ENCODE measurements around the gene PRKCD.

DNA sequence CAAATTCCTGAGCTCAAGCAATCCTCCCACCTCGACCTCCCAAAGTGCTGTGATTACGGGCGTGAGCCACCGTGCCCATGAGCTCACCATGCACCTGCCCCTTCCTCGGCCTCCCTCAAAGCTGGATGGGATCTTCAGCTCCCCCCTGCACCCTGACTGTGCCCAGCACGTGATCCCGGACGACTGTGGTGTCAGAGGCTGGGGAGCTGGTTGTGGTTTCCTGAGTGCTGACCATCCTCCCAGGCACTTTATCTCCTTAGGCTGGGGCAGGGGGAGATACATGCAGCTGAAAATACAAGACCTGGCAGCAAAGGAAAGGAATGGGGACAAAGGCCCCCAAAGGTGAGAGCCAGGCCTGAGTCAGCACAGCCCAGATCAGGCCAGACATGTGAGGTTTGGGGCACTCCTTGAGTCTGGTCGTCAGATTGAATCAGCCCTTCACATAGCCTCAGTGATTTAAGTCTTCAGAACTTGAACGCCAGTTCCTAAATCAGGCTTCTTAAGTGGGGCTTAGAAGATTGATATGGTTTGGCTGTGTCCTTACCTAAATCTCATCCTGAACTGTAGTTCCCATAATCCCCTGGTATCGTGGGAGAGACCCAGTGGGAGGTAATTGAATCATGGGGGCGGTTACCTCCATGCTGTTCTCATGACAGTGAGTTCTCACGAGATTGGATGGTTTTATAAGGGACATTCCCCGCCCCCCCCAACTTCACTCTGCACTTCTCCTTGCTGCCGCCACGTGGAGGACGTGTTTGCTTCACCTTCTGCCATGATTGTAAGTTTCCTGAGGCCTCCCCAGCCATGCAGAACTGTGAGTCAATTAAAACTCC, 35.8 kb downstream of the PRKCD start:
- TF ChIP-seq, protein P1, sequence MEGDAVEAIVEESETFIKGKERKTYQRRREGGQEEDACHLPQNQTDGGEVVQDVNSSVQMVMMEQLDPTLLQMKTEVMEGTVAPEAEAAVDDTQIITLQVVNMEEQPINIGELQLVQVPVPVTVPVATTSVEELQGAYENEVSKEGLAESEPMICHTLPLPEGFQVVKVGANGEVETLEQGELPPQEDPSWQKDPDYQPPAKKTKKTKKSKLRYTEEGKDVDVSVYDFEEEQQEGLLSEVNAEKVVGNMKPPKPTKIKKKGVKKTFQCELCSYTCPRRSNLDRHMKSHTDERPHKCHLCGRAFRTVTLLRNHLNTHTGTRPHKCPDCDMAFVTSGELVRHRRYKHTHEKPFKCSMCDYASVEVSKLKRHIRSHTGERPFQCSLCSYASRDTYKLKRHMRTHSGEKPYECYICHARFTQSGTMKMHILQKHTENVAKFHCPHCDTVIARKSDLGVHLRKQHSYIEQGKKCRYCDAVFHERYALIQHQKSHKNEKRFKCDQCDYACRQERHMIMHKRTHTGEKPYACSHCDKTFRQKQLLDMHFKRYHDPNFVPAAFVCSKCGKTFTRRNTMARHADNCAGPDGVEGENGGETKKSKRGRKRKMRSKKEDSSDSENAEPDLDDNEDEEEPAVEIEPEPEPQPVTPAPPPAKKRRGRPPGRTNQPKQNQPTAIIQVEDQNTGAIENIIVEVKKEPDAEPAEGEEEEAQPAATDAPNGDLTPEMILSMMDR (IDR thresholded peaks at IDR 0.05) = peak in 4 of 6 experiments; percentile 3 to 30 (median 18)
- no peak for TF ChIP-seq POLR2A (IDR thresholded peaks at IDR 0.05)

Measured in Peyer's patch (tissue), 4 donors.